ENCODE measurements around the gene PDZRN4.

GRCh38 chr12:41465526-41465925 lies 277.4 kb downstream of the PDZRN4 start:
- TF ChIP-seq, protein P1, sequence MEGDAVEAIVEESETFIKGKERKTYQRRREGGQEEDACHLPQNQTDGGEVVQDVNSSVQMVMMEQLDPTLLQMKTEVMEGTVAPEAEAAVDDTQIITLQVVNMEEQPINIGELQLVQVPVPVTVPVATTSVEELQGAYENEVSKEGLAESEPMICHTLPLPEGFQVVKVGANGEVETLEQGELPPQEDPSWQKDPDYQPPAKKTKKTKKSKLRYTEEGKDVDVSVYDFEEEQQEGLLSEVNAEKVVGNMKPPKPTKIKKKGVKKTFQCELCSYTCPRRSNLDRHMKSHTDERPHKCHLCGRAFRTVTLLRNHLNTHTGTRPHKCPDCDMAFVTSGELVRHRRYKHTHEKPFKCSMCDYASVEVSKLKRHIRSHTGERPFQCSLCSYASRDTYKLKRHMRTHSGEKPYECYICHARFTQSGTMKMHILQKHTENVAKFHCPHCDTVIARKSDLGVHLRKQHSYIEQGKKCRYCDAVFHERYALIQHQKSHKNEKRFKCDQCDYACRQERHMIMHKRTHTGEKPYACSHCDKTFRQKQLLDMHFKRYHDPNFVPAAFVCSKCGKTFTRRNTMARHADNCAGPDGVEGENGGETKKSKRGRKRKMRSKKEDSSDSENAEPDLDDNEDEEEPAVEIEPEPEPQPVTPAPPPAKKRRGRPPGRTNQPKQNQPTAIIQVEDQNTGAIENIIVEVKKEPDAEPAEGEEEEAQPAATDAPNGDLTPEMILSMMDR (IDR thresholded peaks at IDR 0.05): no peak
- TF ChIP-seq POLR2A (IDR thresholded peaks at IDR 0.05): no peak
- no peak for TF ChIP-seq POLR2AphosphoS5 (IDR thresholded peaks at IDR 0.05)

All from stomach (tissue), 4 donors.